HCT116 (cell line): ENCODE results near the gene RFLNA. TPM values are rescaled to one million over a fixed set of nuclear protein-coding genes. Genes with fewer than 3 reads are reported as not detected.
A peak's percentile ranks its signal among the peaks of the same experiment; 100 is the strongest.

Source experiments
- ATAC-seq: fragments of 200-7000 bp; cut with Tn5 transposase; 2 replicates; pipeline ENCODE4 v1.9.1; 2020; ENCODE audit warnings: mild to moderate bottlenecking, moderate library complexity
- BruUV-seq: library from RNA; stranded (reverse); fragments of 400-500 nt; replicated peaks from 2 replicates; lab custom pipeline; 2021; lab: Mats Ljungman, UMichigan
- CTCF ChIA-PET: fragments of 300-600 bp; sonication (Branson Sonifier 250); formaldehyde crosslinking; loops from one replicate; lab custom pipeline; 2021; ENCODE audit warnings: antibody characterized with exemption; lab: Charles Lee
- POLR2A ChIA-PET: fragments of 300-600, 350-600 bp; sonication (Branson Sonifier 250); formaldehyde crosslinking; loops from one replicate; lab custom pipeline; 2021; ENCODE audit warnings: antibody characterized with exemption; lab: Charles Lee
- RAD21 ChIA-PET, 2 experiments: fragments of 300-600 bp; sonication (Branson Sonifier 250); formaldehyde crosslinking; loops; one replicate each; lab custom pipeline; 2023; ENCODE audit warnings: low total read pairs in 2 of 2; ENCODE audit not compliant: uncharacterized antibody in 2 of 2, unreplicated experiment in 2 of 2, low non-redundant PET in 1 of 2; lab: Charles Lee
- DNase-seq: peaks from one replicate; pipeline ENCODE4 v3.0.0-alpha.2; 2010; ENCODE audit warnings: low read depth, low spot score
- H2AFZ ChIP-seq: fragments of 200-600 bp; shearing (Covaris generic), sonication (generic); 2 replicates; pipeline ENCODE4 v1.6.1; 2017; ENCODE audit warnings: low read depth, mixed run types, mixed read lengths, antibody characterized with exemption, low read length; ENCODE audit not compliant: poor library complexity, severe bottlenecking
- H3K27ac ChIP-seq: 2 replicates; pipeline ENCODE4 v1.5.1; 2012; ENCODE audit warnings: low read depth, low read length
- H3K27me3 ChIP-seq: fragments of 200-600 bp; sonication (generic); 2 replicates; pipeline ENCODE4 v1.6.1; 2016; ENCODE audit warnings: mixed run types, low read length, mixed read lengths; ENCODE audit not compliant: insufficient read depth
- H3K36me3 ChIP-seq, 2 experiments: fragments of 200-500 bp in 1 of 2; fragments of 200-600 bp in 1 of 2; sonication (Bioruptor generic) in 1 of 2; sonication (generic) in 1 of 2; 2 replicates each; pipeline versions ENCODE4 v1.5.1 to v1.6.1; 2014 to 2016; ENCODE audit warnings: low read length in 2 of 2, inconsistent platforms in 1 of 2, mixed read lengths in 1 of 2, mixed run types in 1 of 2; ENCODE audit not compliant: insufficient read depth in 2 of 2, control insufficient read depth in 1 of 2
- H3K4me1 ChIP-seq, 2 experiments: fragments of 200-600 bp in 1 of 2; sonication (generic) in 1 of 2; 2 replicates each; pipeline versions ENCODE4 v1.5.1 to v1.6.1; 2012 to 2017; ENCODE audit warnings: low read length in 2 of 2, inconsistent platforms in 1 of 2, mild to moderate bottlenecking in 1 of 2, mixed read lengths in 1 of 2, mixed run types in 1 of 2, moderate library complexity in 1 of 2; ENCODE audit not compliant: insufficient read depth in 2 of 2, control insufficient read depth in 1 of 2
- H3K4me2 ChIP-seq: fragments of 200-600 bp; sonication (generic); 2 replicates; pipeline ENCODE4 v1.6.1; 2017; ENCODE audit warnings: mixed run types, low read length, mixed read lengths
- H3K4me3 ChIP-seq, 2 experiments: fragments of 200-600 bp in 1 of 2; sonication (generic) in 1 of 2; replicated peaks in 1 of 2; 2 replicates each; pipeline ENCODE4 v1.5.1; 2011 to 2016; ENCODE audit warnings: low read length in 2 of 2, control low read depth in 1 of 2, low read depth in 1 of 2, mild to moderate bottlenecking in 1 of 2, mixed read lengths in 1 of 2, mixed run types in 1 of 2
- H3K79me2 ChIP-seq: fragments of 200-600 bp; sonication (generic); 2 replicates; pipeline ENCODE4 v1.6.1; 2017; ENCODE audit warnings: mild to moderate bottlenecking, mixed run types, low read length, moderate library complexity, mixed read lengths; ENCODE audit not compliant: insufficient read depth
- H3K9ac ChIP-seq: fragments of 200-600 bp; sonication (generic); 2 replicates; pipeline ENCODE4 v1.6.1; 2016; ENCODE audit warnings: low read length, mixed read lengths
- H3K9me2 ChIP-seq: fragments of 200-600 bp; sonication (generic), shearing (Covaris generic); 2 replicates; pipeline ENCODE4 v1.6.1; 2017; ENCODE audit warnings: mixed run types, mild to moderate bottlenecking, moderate library complexity; ENCODE audit not compliant: insufficient read depth
- H3K9me3 ChIP-seq, 2 experiments: fragments of 200-500 bp in 1 of 2; fragments of 200-600 bp in 1 of 2; sonication (Bioruptor generic) in 1 of 2; sonication (generic) in 1 of 2; 2 replicates each; pipeline ENCODE4 v1.6.1; 2014 to 2017; ENCODE audit warnings: low read length in 2 of 2, mixed read lengths in 2 of 2, inconsistent platforms in 1 of 2, low read depth in 1 of 2, mild to moderate bottlenecking in 1 of 2, mixed run types in 1 of 2, moderate library complexity in 1 of 2; ENCODE audit not compliant: control insufficient read depth in 1 of 2, insufficient read depth in 1 of 2
- H4K20me1 ChIP-seq: fragments of 200-600 bp; sonication (generic), shearing (Covaris generic); 2 replicates; pipeline ENCODE4 v1.6.1; 2017; ENCODE audit warnings: mixed run types, mild to moderate bottlenecking, moderate library complexity; ENCODE audit not compliant: insufficient read depth
- CEBPB ChIP-seq: IDR thresholded peaks from 2 replicates; pipeline ENCODE4 v1.6.1; 2012; ENCODE audit warnings: low read depth
- EGR1 ChIP-seq: IDR thresholded peaks from 2 replicates; pipeline ENCODE4 v1.6.1; 2012; ENCODE audit warnings: low read depth
- ELF1 ChIP-seq: IDR thresholded peaks from 2 replicates; pipeline ENCODE4 v1.6.1; 2012; ENCODE audit warnings: low read depth, borderline replicate concordance
- FOSL1 ChIP-seq: IDR thresholded peaks from 2 replicates; pipeline ENCODE4 v1.6.1; 2012; ENCODE audit warnings: low read depth
- JUND ChIP-seq: IDR thresholded peaks from 2 replicates; pipeline ENCODE4 v1.6.1; 2012
- RAD21 ChIP-seq: IDR thresholded peaks from 2 replicates; pipeline ENCODE4 v1.6.1; 2012; ENCODE audit warnings: low read depth, mild to moderate bottlenecking
- SIN3A ChIP-seq: IDR thresholded peaks from 2 replicates; pipeline ENCODE4 v1.6.1; 2012; ENCODE audit warnings: low read depth
- SP1 ChIP-seq: IDR thresholded peaks from 2 replicates; pipeline ENCODE4 v1.6.1; 2012; ENCODE audit warnings: low read depth
- TCF7L2 ChIP-seq: IDR thresholded peaks from 2 replicates; pipeline ENCODE4 v1.7.0; 2011; ENCODE audit warnings: borderline replicate concordance, inconsistent platforms; ENCODE audit not compliant: insufficient read depth, insufficient read length; ENCODE audit errors: extremely low read depth
- ZBTB33 ChIP-seq: IDR thresholded peaks from 2 replicates; pipeline ENCODE4 v1.6.1; 2011; ENCODE audit warnings: mild to moderate bottlenecking, low read length, moderate library complexity; ENCODE audit not compliant: insufficient replicate concordance; ENCODE audit errors: extremely low read depth
- ZNF274 ChIP-seq: fragments of 200-500 bp; sonication (Bioruptor generic); IDR thresholded peaks from 2 replicates; pipeline ENCODE4 v1.6.1; 2014; ENCODE audit warnings: mild to moderate bottlenecking, low read depth, low read length, inconsistent platforms
- intact Hi-C: fragments of 100-400 bp; cut with micrococcal nuclease; formaldehyde crosslinking; loops from 2 replicates; pipeline ENCODE4 v1.10.0; 2022
- total RNA-seq: library from RNA; stranded (reverse); gene quantifications from one replicate; pipeline ENCODE4 v1.2.1, GENCODE V29; 2021; ENCODE audit not compliant: unreplicated experiment
- TF ChIP-seq, protein P1 (sequence below), 3 experiments: fragments of 200-600 bp in 1 of 3; sonication (generic) in 1 of 3; IDR thresholded peaks in 2 of 3; conservative IDR thresholded peaks in 1 of 3; 2 replicates each; pipeline ENCODE4 v1.5.1; 2012 to 2017; ENCODE audit warnings: low read depth in 2 of 3, low read length in 2 of 3, antibody characterized with exemption in 1 of 3, borderline replicate concordance in 1 of 3, control low read depth in 1 of 3, mild to moderate bottlenecking in 1 of 3, mixed read lengths in 1 of 3, mixed run types in 1 of 3, moderate library complexity in 1 of 3; ENCODE audit not compliant: insufficient read depth in 1 of 3

The RFLNA gene
- total RNA-seq, 1 experiment from 2014 or later: not detected

GRCh38 chr12:124338448-124338847, 43.6 kb downstream of the RFLNA start:
- CTCF ChIA-PET: no interaction called here
- Histone ChIP-seq H3K9me2 (no peaks in the 10 kb centered on the region), H4K20me1 (no peaks in the 10 kb centered on the region), H3K9ac (no peak overlapping the region), H3K36me3 (peaks cover 7 to 18% of the 10 kb centered on the region in 2 experiments; a peak in 3 of 4 replicates), H3K4me2 (no peak overlapping the region), H3K79me2 (no peaks in the 10 kb centered on the region), H3K27me3 (no peaks in the 10 kb centered on the region), H3K9me3 (no peaks in the 10 kb centered on the region), H3K27ac (no peak overlapping the region), H2AFZ (no peak overlapping the region), H3K4me3 (no peak overlapping the region), H3K4me1 (no peaks in the 10 kb centered on the region)
- RAD21 ChIA-PET: no interaction called here
- DNase-seq (no peak), ATAC-seq (no peak)
- POLR2A ChIA-PET: interaction anchor here (0.7 kb wide), 1 partner anchor 16 kb away, joined by 3 read pairs; no protein-coding TSS in a partner anchor
- no peak for TF ChIP-seq JUND
- TF ChIP-seq RAD21: 0 out of 2 replicates have a peak, but pooled peaks have one; percentile 18
- intact Hi-C loops: no loop called here
- no TSS peak for BruUV-seq

DNA sequence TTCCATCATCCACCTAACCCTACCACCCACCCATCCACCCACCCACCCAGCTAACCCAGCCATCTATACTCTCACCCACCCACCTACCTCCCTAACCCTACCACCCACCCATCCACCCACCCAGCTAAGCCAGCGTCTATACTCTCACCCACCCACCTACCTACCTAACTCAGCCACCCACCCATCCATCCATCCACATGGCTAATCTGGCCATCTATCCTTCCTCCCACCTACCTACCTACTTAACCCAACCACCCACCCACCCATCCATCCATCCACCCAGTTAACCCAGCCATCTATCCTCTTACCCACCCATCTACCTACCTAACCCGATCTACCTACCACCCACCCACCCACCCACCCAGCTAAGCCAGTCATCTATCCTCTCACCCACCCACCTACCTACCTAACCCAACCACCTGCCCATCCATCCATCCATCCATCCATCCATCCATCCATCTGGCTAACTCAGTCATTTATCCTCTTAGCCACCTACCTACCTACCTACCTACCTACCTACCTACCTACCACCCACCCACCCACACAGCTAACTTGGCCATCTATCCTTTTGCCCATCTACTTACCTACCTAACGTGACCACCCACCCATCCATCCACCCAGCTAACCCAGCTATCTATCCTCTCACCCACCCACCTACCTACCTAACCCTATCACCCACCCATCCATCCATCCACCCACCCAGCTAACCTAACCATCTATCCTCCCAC, 44.1 kb downstream of the RFLNA start:
- H3K9me3 ChIP-seq: no peaks in the 10 kb centered on the region
- no peak overlapping the region for H3K4me2 ChIP-seq
- DNase-seq (no peak), ATAC-seq (no peak)
- no peaks in the 10 kb centered on the region for H4K20me1 ChIP-seq
- no peak overlapping the region for H3K4me3 ChIP-seq
- no peak overlapping the region for H3K27ac ChIP-seq
- peaks cover 2 to 15% of the 10 kb centered on the region in 2 experiments; a peak in 3 of 4 replicates for H3K36me3 ChIP-seq
- H3K9ac ChIP-seq: no peak overlapping the region
- no peaks in the 10 kb centered on the region for H3K27me3 ChIP-seq
- no peaks in the 10 kb centered on the region for H3K9me2 ChIP-seq
- H2AFZ ChIP-seq: no peak overlapping the region
- POLR2A ChIA-PET: interaction anchor here (0.7 kb wide), 1 partner anchor 16 kb away, joined by 3 read pairs; no protein-coding TSS in a partner anchor
- RAD21 ChIA-PET: no interaction called here
- intact Hi-C loops: no loop called here
- no TSS peak for BruUV-seq
- no peaks in the 10 kb centered on the region for H3K4me1 ChIP-seq
- CTCF ChIA-PET: no interaction called here
- no peaks in the 10 kb centered on the region for H3K79me2 ChIP-seq
- TF ChIP-seq ZNF274 (no peak), ELF1 (no peak), ZBTB33 (no peak), SP1 (no peak), FOSL1 (no peak), SIN3A (no peak), CEBPB (no peak), TCF7L2 (no peak), EGR1 (no peak)
- TF ChIP-seq, protein P1, sequence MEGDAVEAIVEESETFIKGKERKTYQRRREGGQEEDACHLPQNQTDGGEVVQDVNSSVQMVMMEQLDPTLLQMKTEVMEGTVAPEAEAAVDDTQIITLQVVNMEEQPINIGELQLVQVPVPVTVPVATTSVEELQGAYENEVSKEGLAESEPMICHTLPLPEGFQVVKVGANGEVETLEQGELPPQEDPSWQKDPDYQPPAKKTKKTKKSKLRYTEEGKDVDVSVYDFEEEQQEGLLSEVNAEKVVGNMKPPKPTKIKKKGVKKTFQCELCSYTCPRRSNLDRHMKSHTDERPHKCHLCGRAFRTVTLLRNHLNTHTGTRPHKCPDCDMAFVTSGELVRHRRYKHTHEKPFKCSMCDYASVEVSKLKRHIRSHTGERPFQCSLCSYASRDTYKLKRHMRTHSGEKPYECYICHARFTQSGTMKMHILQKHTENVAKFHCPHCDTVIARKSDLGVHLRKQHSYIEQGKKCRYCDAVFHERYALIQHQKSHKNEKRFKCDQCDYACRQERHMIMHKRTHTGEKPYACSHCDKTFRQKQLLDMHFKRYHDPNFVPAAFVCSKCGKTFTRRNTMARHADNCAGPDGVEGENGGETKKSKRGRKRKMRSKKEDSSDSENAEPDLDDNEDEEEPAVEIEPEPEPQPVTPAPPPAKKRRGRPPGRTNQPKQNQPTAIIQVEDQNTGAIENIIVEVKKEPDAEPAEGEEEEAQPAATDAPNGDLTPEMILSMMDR (IDR thresholded peaks at IDR 0.05 in 2 of 3, conservative IDR thresholded peaks at IDR 0.05 in 1 of 3; ENCODE audit: borderline replicate concordance in 1 of 3, insufficient read depth in 1 of 3, low read depth in 2 of 3, low read length in 2 of 3): no peak
